Measurements from ENCODE around the gene SPOUT1. TPM values are rescaled to one million over a fixed set of nuclear protein-coding genes. Genes with fewer than 3 reads are reported as not detected.

The SPOUT1 gene
- polyA plus RNA-seq, 2 of the 4 experiments (the other 2 are of a cell fraction) = 24.3 to 28.5 TPM

GRCh38 chr9:128786681-128787601 lies 42.7 kb downstream of the SPOUT1 start, which contains the start of gene TBC1D13 (continued):
- peak; percentile 69; the same call in 1 of the 3 replicates for TF ChIP-seq BCL3 (IDR thresholded peaks at IDR 0.05)
- TF ChIP-seq E2F6 (IDR thresholded peaks at IDR 0.05; ENCODE audit: borderline replicate concordance, low read depth) = peak; percentile 98
- peak; percentile 85 to 91 for TF ChIP-seq CEBPB (IDR thresholded peaks at IDR 0.05)
- peak; percentile 51 to 89; a peak in 4 of 5 replicates for TF ChIP-seq JUN (IDR thresholded peaks at IDR 0.05)
- no peak for TF ChIP-seq FOSB (CRISPR knock-in tag; IDR thresholded peaks at IDR 0.05)
- TF ChIP-seq CBX8 (IDR thresholded peaks at IDR 0.05) = no peak
- peak; percentile 89 for TF ChIP-seq BHLHE40 (IDR thresholded peaks at IDR 0.05; ENCODE audit: low read depth, low read length)
- no peak for TF ChIP-seq HMGXB4 (CRISPR knock-in tag; IDR thresholded peaks at IDR 0.05; ENCODE audit: borderline replicate concordance)
- peak; percentile 69 for TF ChIP-seq POLR2A (IDR thresholded peaks at IDR 0.05; ENCODE audit: low read length)
- TF ChIP-seq RAD21 (conservative IDR thresholded peaks at IDR 0.05 in 1 of 2, IDR thresholded peaks at IDR 0.05 in 1 of 2) = peak in 1 of 2 experiments; percentile 30; a peak in 1 of 5 replicates

GRCh38 chr9:128785427-128785826 lies 44.2 kb downstream of the SPOUT1 start:
- H3K27ac ChIP-seq = no peak overlapping the region
- no peak overlapping the region for H3K4me3 ChIP-seq
- DNase-seq (ENCODE audit: low read depth in 1 of 2, low spot score in 1 of 2) (no peak), FAIRE-seq (no peak), ATAC-seq (no peak)
- ChIA-PET CTCF (interaction anchor here (0.6 to 0.7 kb wide), 3 partner anchors 18 to 39 kb away, joined by 3 read pairs; no protein-coding TSS in a partner anchor), POLR2A (no interaction called here)
- WGBS (ENCODE audit: missing lambda C conversion rate) = 89% methylated on average over 6 of the region's 6 CpGs
- H3K4me2 ChIP-seq = no peak overlapping the region
- H3K9me3 ChIP-seq = no peaks in the 10 kb centered on the region
- peaks cover 14% of the 10 kb centered on the region for H3K4me1 ChIP-seq
- TF ChIP-seq POLR2A (IDR thresholded peaks at IDR 0.05; ENCODE audit: low read length) (no peak), CEBPB (IDR thresholded peaks at IDR 0.05) (peak in 1 of 2 experiments; percentile 20; a peak in 1 of 4 replicates)

- WGBS (ENCODE audit: missing lambda C conversion rate) = 95% methylated on average over 1 of the region's 1 CpG
- Histone ChIP-seq H3K27ac (peak overlapping the region; percentile 66 to 78; a peak in 4 of 6 replicates), H3K9me3 (no peaks in the 10 kb centered on the region), H3K4me3 (no peak overlapping the region), H3K4me2 (no peak overlapping the region), H3K4me1 (peaks cover 8% of the 10 kb centered on the region)
- ChIA-PET POLR2A (interaction anchor here (1.1 kb wide), 1 partner anchor 10 kb away, joined by 3 read pairs; the partner anchor contains the start of gene ZER1), CTCF (interaction anchor here (1.1 to 1.4 kb wide), 3 partner anchors 10 to 463 kb away, joined by 3 to 4 read pairs (median 4); no protein-coding TSS in a partner anchor)
- DNase-seq (ENCODE audit: low read depth in 1 of 2, low spot score in 1 of 2) = no peak
- TF ChIP-seq KDM5A (IDR thresholded peaks at IDR 0.05) (no peak), BCL3 (IDR thresholded peaks at IDR 0.05) (no peak), SMC3 (IDR thresholded peaks at IDR 0.05) (no peak), HMGXB4 (CRISPR knock-in tag; IDR thresholded peaks at IDR 0.05; ENCODE audit: borderline replicate concordance) (no peak), RCOR1 (IDR thresholded peaks at IDR 0.05; ENCODE audit: low read depth, low read length) (no peak), CEBPB (IDR thresholded peaks at IDR 0.05) (no peak), CBX2 (IDR thresholded peaks at IDR 0.05; ENCODE audit: borderline replicate concordance, low read depth) (no peak), EP300 (IDR thresholded peaks at IDR 0.05) (no peak), TP53 (CRISPR knock-in tag; IDR thresholded peaks at IDR 0.05) (no peak), SREBF2 (IDR thresholded peaks at IDR 0.05) (no peak), RFX5 (IDR thresholded peaks at IDR 0.05) (no peak), HOXA7 (CRISPR knock-in tag; IDR thresholded peaks at IDR 0.05) (no peak), ZNF302 (CRISPR knock-in tag; IDR thresholded peaks at IDR 0.05) (no peak)
- no peak for ATAC-seq
- FAIRE-seq = no peak
These were observed 46.9 kb downstream of the SPOUT1 start for GRCh38 chr9:128782669-128783068.
